HG03442 (cell line): ENCODE data around the gene HHLA2.

Source experiments
- ATAC-seq: cut with Tn5 transposase; IDR thresholded peaks from one replicate; pipeline ENCODE4 v1.9.1; 2021; ENCODE audit warnings: mild to moderate bottlenecking, moderate library complexity; ENCODE audit not compliant: unreplicated experiment

Gene HHLA2

GRCh38 chr3:108298056-108298455 is 1.7 kb downstream of the HHLA2 start:
- ATAC-seq: no peak

GRCh38 chr3:108300103-108300849 is 3.9 kb downstream of the HHLA2 start:
- ATAC-seq: no peak

GRCh38 chr3:108301695-108302404 is 5.5 kb downstream of the HHLA2 start:
- no peak for ATAC-seq

GRCh38 chr3:108302570-108302969 is 6.2 kb downstream of the HHLA2 start:
- no peak for ATAC-seq

GRCh38 chr3:108305484-108306172 is 9.3 kb downstream of the HHLA2 start:
- ATAC-seq: no peak

- no peak for ATAC-seq
Measured at GRCh38 chr3:108311797-108312196, 15.4 kb downstream of the HHLA2 start.

- no peak for ATAC-seq
Measured at GRCh38 chr3:108312656-108313055, 16.3 kb downstream of the HHLA2 start.

GRCh38 chr3:108315767-108316301 is 19.5 kb downstream of the HHLA2 start:
- no peak for ATAC-seq

- ATAC-seq: no peak
Measured at GRCh38 chr3:108319428-108320082, 23.2 kb downstream of the HHLA2 start.

- no peak for ATAC-seq
Measured at GRCh38 chr3:108320746-108321350, 24.5 kb downstream of the HHLA2 start.

- ATAC-seq: no peak
Measured at GRCh38 chr3:108322352-108322751, 26.0 kb downstream of the HHLA2 start.

GRCh38 chr3:108324177-108324576 is 27.8 kb downstream of the HHLA2 start:
- ATAC-seq: no peak

- no peak for ATAC-seq
Measured at GRCh38 chr3:108327168-108327567, 30.8 kb downstream of the HHLA2 start.

GRCh38 chr3:108328821-108329486 is 32.6 kb downstream of the HHLA2 start:
- no peak for ATAC-seq

- no peak for ATAC-seq
Measured at GRCh38 chr3:108329508-108329907, 33.2 kb downstream of the HHLA2 start.

GRCh38 chr3:108329947-108330346 is 33.6 kb downstream of the HHLA2 start:
- ATAC-seq: no peak

GRCh38 chr3:108331792-108332191 is 35.4 kb downstream of the HHLA2 start:
- ATAC-seq: no peak

- no peak for ATAC-seq
Measured at GRCh38 chr3:108333961-108334360, 37.6 kb downstream of the HHLA2 start.

- ATAC-seq: no peak
Measured at GRCh38 chr3:108334701-108335100, 38.4 kb downstream of the HHLA2 start.

- ATAC-seq: no peak
Measured at GRCh38 chr3:108338901-108339545, 42.7 kb downstream of the HHLA2 start.
